ENCODE measurements around the gene PRIMA1. TPM values are rescaled to one million over a fixed set of nuclear protein-coding genes. Genes with fewer than 3 reads are reported as not detected.

PRIMA1 gene
- total RNA-seq, 2 experiments from 2014 or later, result not detected

GRCh38 chr14:93708800-93709199, 79.5 kb downstream of the PRIMA1 start:
- no peak for DNase-seq
- ChIA-PET POLR2A (no interaction called here), CTCF (no interaction called here)
- Mint-ChIP-seq H3K27me3 (peaks cover 2% of the 10 kb centered on the region), H3K9me3 (no peaks in the 10 kb centered on the region), H3K36me3 (no peaks in the 10 kb centered on the region), H3K27ac (no peak overlapping the region), H3K4me3 (no peak overlapping the region), H3K4me1 (ENCODE audit: low read depth) (no peaks in the 10 kb centered on the region)
- intact Hi-C loops (cut with micrococcal nuclease), result no loop called here

GRCh38 chr14:93708311-93708734, 80.0 kb downstream of the PRIMA1 start:
- Mint-ChIP-seq H3K27ac (no peak overlapping the region), H3K4me1 (ENCODE audit: low read depth) (no peaks in the 10 kb centered on the region), H3K27me3 (peaks cover 7% of the 10 kb centered on the region), H3K36me3 (no peaks in the 10 kb centered on the region), H3K4me3 (no peak overlapping the region), H3K9me3 (no peaks in the 10 kb centered on the region)
- intact Hi-C loops (cut with micrococcal nuclease), result no loop called here
- no peak for DNase-seq
- ChIA-PET POLR2A (no interaction called here), CTCF (no interaction called here)

GRCh38 chr14:93707475-93707874, 80.8 kb downstream of the PRIMA1 start:
- Mint-ChIP-seq H3K27me3 (peaks cover 11% of the 10 kb centered on the region), H3K4me3 (no peak overlapping the region), H3K4me1 (ENCODE audit: low read depth) (no peaks in the 10 kb centered on the region), H3K9me3 (no peaks in the 10 kb centered on the region), H3K36me3 (no peaks in the 10 kb centered on the region), H3K27ac (no peak overlapping the region)
- intact Hi-C loops (cut with micrococcal nuclease), result no loop called here
- ChIA-PET CTCF (no interaction called here), POLR2A (no interaction called here)
- DNase-seq, result no peak

GRCh38 chr14:93706360-93706955, 81.8 kb downstream of the PRIMA1 start:
- ChIA-PET POLR2A (no interaction called here), CTCF (no interaction called here)
- Mint-ChIP-seq H3K4me3 (no peak overlapping the region), H3K27me3 (peaks cover 13% of the 10 kb centered on the region), H3K4me1 (ENCODE audit: low read depth) (no peaks in the 10 kb centered on the region), H3K9me3 (no peaks in the 10 kb centered on the region), H3K36me3 (no peaks in the 10 kb centered on the region), H3K27ac (no peak overlapping the region)
- intact Hi-C loops (cut with micrococcal nuclease), result no loop called here
- no peak for DNase-seq

- DNase-seq, result no peak
- ChIA-PET CTCF (no interaction called here), POLR2A (no interaction called here)
- Mint-ChIP-seq H3K9me3 (no peaks in the 10 kb centered on the region), H3K4me1 (ENCODE audit: low read depth) (no peaks in the 10 kb centered on the region), H3K27me3 (peaks cover 13% of the 10 kb centered on the region), H3K4me3 (no peak overlapping the region), H3K36me3 (no peaks in the 10 kb centered on the region), H3K27ac (no peak overlapping the region)
- intact Hi-C loops (cut with micrococcal nuclease), result no loop called here
Measured at GRCh38 chr14:93705513-93706156, 82.7 kb downstream of the PRIMA1 start.

- Mint-ChIP-seq H3K9me3 (peaks cover 10% of the 10 kb centered on the region), H3K27me3 (peaks cover 13% of the 10 kb centered on the region), H3K4me1 (ENCODE audit: low read depth) (no peaks in the 10 kb centered on the region), H3K4me3 (no peak overlapping the region), H3K27ac (no peak overlapping the region), H3K36me3 (no peaks in the 10 kb centered on the region)
- no peak for DNase-seq
- POLR2A ChIA-PET, result no interaction called here
- CTCF ChIA-PET, result no interaction called here
- intact Hi-C loops (cut with micrococcal nuclease), result no loop called here
Measured at GRCh38 chr14:93703941-93704340, 84.3 kb downstream of the PRIMA1 start.

GRCh38 chr14:93702946-93703345, 85.3 kb downstream of the PRIMA1 start:
- H3K9me3 Mint-ChIP-seq, result peaks cover 13% of the 10 kb centered on the region
- H3K27me3 Mint-ChIP-seq, result peaks cover 13% of the 10 kb centered on the region
- POLR2A ChIA-PET, result no interaction called here
- no peaks in the 10 kb centered on the region for H3K36me3 Mint-ChIP-seq
- no peak for DNase-seq
- H3K27ac Mint-ChIP-seq, result no peak overlapping the region
- intact Hi-C loops (cut with micrococcal nuclease), result no loop called here
- H3K4me1 Mint-ChIP-seq (ENCODE audit: low read depth), result no peaks in the 10 kb centered on the region
- CTCF ChIA-PET, result no interaction called here
- H3K4me3 Mint-ChIP-seq, result no peak overlapping the region

GRCh38 chr14:93701562-93701961, 86.7 kb downstream of the PRIMA1 start:
- Mint-ChIP-seq H3K27me3 (peaks cover 13% of the 10 kb centered on the region), H3K27ac (no peak overlapping the region), H3K4me3 (no peak overlapping the region), H3K4me1 (ENCODE audit: low read depth) (no peaks in the 10 kb centered on the region), H3K9me3 (peaks cover 13% of the 10 kb centered on the region), H3K36me3 (no peaks in the 10 kb centered on the region)
- ChIA-PET POLR2A (no interaction called here), CTCF (no interaction called here)
- intact Hi-C loops (cut with micrococcal nuclease), result no loop called here
- no peak for DNase-seq

GRCh38 chr14:93700928-93701327, 87.4 kb downstream of the PRIMA1 start:
- Mint-ChIP-seq H3K27ac (no peak overlapping the region), H3K9me3 (peaks cover 13% of the 10 kb centered on the region), H3K27me3 (peaks cover 13% of the 10 kb centered on the region), H3K4me1 (ENCODE audit: low read depth) (no peaks in the 10 kb centered on the region), H3K36me3 (no peaks in the 10 kb centered on the region), H3K4me3 (no peak overlapping the region)
- POLR2A ChIA-PET, result no interaction called here
- CTCF ChIA-PET, result no interaction called here
- intact Hi-C loops (cut with micrococcal nuclease), result no loop called here
- DNase-seq, result no peak

- no peak overlapping the region for H3K27ac Mint-ChIP-seq
- DNase-seq, result no peak
- intact Hi-C loops (cut with micrococcal nuclease), result no loop called here
- H3K9me3 Mint-ChIP-seq, result peaks cover 3% of the 10 kb centered on the region
- H3K4me3 Mint-ChIP-seq, result no peak overlapping the region
- ChIA-PET CTCF (no interaction called here), POLR2A (no interaction called here)
- no peaks in the 10 kb centered on the region for H3K36me3 Mint-ChIP-seq
- H3K4me1 Mint-ChIP-seq (ENCODE audit: low read depth), result no peaks in the 10 kb centered on the region
- peaks cover 10% of the 10 kb centered on the region for H3K27me3 Mint-ChIP-seq
Measured at GRCh38 chr14:93693914-93694313, 94.4 kb downstream of the PRIMA1 start.

GRCh38 chr14:93691042-93691780, 97.1 kb downstream of the PRIMA1 start:
- H3K27ac Mint-ChIP-seq, result no peak overlapping the region
- H3K4me3 Mint-ChIP-seq, result no peak overlapping the region
- no peaks in the 10 kb centered on the region for H3K9me3 Mint-ChIP-seq
- no peak for DNase-seq
- intact Hi-C loops (cut with micrococcal nuclease), result no loop called here
- no peaks in the 10 kb centered on the region for H3K36me3 Mint-ChIP-seq
- H3K4me1 Mint-ChIP-seq (ENCODE audit: low read depth), result no peaks in the 10 kb centered on the region
- H3K27me3 Mint-ChIP-seq, result peaks cover 24% of the 10 kb centered on the region
- POLR2A ChIA-PET, result no interaction called here
- CTCF ChIA-PET, result no interaction called here

- Mint-ChIP-seq H3K27me3 (peaks cover 27% of the 10 kb centered on the region), H3K4me3 (no peak overlapping the region), H3K4me1 (ENCODE audit: low read depth) (no peaks in the 10 kb centered on the region), H3K9me3 (no peaks in the 10 kb centered on the region), H3K36me3 (no peaks in the 10 kb centered on the region), H3K27ac (no peak overlapping the region)
- CTCF ChIA-PET, result no interaction called here
- POLR2A ChIA-PET, result no interaction called here
- no peak for DNase-seq
- intact Hi-C loops (cut with micrococcal nuclease), result no loop called here
Measured at GRCh38 chr14:93690146-93690545, 98.1 kb downstream of the PRIMA1 start.

GRCh38 chr14:93688820-93689219, 99.5 kb downstream of the PRIMA1 start:
- no peaks in the 10 kb centered on the region for H3K36me3 Mint-ChIP-seq
- POLR2A ChIA-PET, result no interaction called here
- intact Hi-C loops (cut with micrococcal nuclease), result no loop called here
- peaks cover 28% of the 10 kb centered on the region for H3K27me3 Mint-ChIP-seq
- H3K9me3 Mint-ChIP-seq, result no peaks in the 10 kb centered on the region
- H3K4me3 Mint-ChIP-seq, result no peak overlapping the region
- no peak overlapping the region for H3K27ac Mint-ChIP-seq
- H3K4me1 Mint-ChIP-seq (ENCODE audit: low read depth), result no peaks in the 10 kb centered on the region
- DNase-seq, result no peak
- CTCF ChIA-PET, result interaction anchor here (1.1 kb wide), 1 partner anchor 205 kb away, joined by 4 read pairs; no protein-coding TSS in a partner anchor

Data from activated CD4-positive, alpha-beta memory T cell treated with anti-CD3 and anti-CD28 coated beads for 36 hours (primary cell).